ENCODE measurements around the gene ABLIM2.
"Not testable (repeated sequence)": the region's sequence is repeated elsewhere in the genome, so short reads cannot be mapped to it uniquely, and the experiment has no call there.

Gene ABLIM2

GRCh38 chr4:8157496-8157895 lies 1.1 kb downstream of the ABLIM2 start:
- DNase-seq (ENCODE audit: low read depth), result no peak

- no peak for DNase-seq (ENCODE audit: low read depth)
Measured at GRCh38 chr4:8156617-8157016, 2.0 kb downstream of the ABLIM2 start.

- no peak for DNase-seq (ENCODE audit: low read depth)
Measured at GRCh38 chr4:8155660-8156421, 2.8 kb downstream of the ABLIM2 start.

GRCh38 chr4:8155048-8155447 lies 3.6 kb downstream of the ABLIM2 start:
- DNase-seq (ENCODE audit: low read depth), result peak; percentile 5

- no peak for DNase-seq (ENCODE audit: low read depth)
Measured at GRCh38 chr4:8153441-8153840, 5.2 kb downstream of the ABLIM2 start.

GRCh38 chr4:8152865-8153257 lies 5.8 kb downstream of the ABLIM2 start:
- no peak for DNase-seq (ENCODE audit: low read depth)

GRCh38 chr4:8152090-8152864 lies 6.3 kb downstream of the ABLIM2 start:
- DNase-seq (ENCODE audit: low read depth), result no peak

GRCh38 chr4:8151165-8151650 lies 7.4 kb downstream of the ABLIM2 start:
- DNase-seq (ENCODE audit: low read depth), result no peak

GRCh38 chr4:8150152-8151090 lies 8.2 kb downstream of the ABLIM2 start:
- DNase-seq (ENCODE audit: low read depth), result no peak

- no peak for DNase-seq (ENCODE audit: low read depth)
Measured at GRCh38 chr4:8149664-8150063, 8.9 kb downstream of the ABLIM2 start.

- no peak for DNase-seq (ENCODE audit: low read depth)
Measured at GRCh38 chr4:8148785-8149435, 9.7 kb downstream of the ABLIM2 start.

GRCh38 chr4:8148159-8148558 lies 10.5 kb downstream of the ABLIM2 start:
- no peak for DNase-seq (ENCODE audit: low read depth)

- DNase-seq (ENCODE audit: low read depth), result no peak
Measured at GRCh38 chr4:8147231-8147970, 11.2 kb downstream of the ABLIM2 start.

- DNase-seq (ENCODE audit: low read depth), result no peak
Measured at GRCh38 chr4:8146157-8146556, 12.5 kb downstream of the ABLIM2 start.

- no peak for DNase-seq (ENCODE audit: low read depth)
Measured at GRCh38 chr4:8144359-8144758, 14.3 kb downstream of the ABLIM2 start.

- no peak for DNase-seq (ENCODE audit: low read depth)
Measured at GRCh38 chr4:8143392-8144140, 15.0 kb downstream of the ABLIM2 start.

- DNase-seq (ENCODE audit: low read depth), result no peak
Measured at GRCh38 chr4:8142556-8142955, 16.1 kb downstream of the ABLIM2 start.

- no peak for DNase-seq (ENCODE audit: low read depth)
Measured at GRCh38 chr4:8141935-8142334, 16.7 kb downstream of the ABLIM2 start.

- no peak for DNase-seq (ENCODE audit: low read depth)
Measured at GRCh38 chr4:8140915-8141314, 17.7 kb downstream of the ABLIM2 start.

- DNase-seq (ENCODE audit: low read depth), result not testable (repeated sequence)
Measured at GRCh38 chr4:8139726-8140125, 18.9 kb downstream of the ABLIM2 start.

Measured in stromal cell of bone marrow (primary cell).